Adrenal gland (tissue), 5 donors: ENCODE measurements around the gene TFAP2E.

Source experiments
- CTCF ChIP-seq, 6 experiments: fragments of 450-650 bp in 4 of 6; fragments of 200-600 bp in 2 of 6; sonication (generic) in 1 of 6; IDR thresholded peaks; 1 replicate in 5 of 6; 2 replicates in 1 of 6; pipeline versions ENCODE4 v1.5.1 to v1.8.0; 2016 to 2021; ENCODE audit warnings: antibody characterized with exemption in 6 of 6, mild to moderate bottlenecking in 2 of 6, moderate library complexity in 1 of 6
- POLR2A ChIP-seq, 2 donors: fragments of 450-650 bp; IDR thresholded peaks; one replicate each; pipeline ENCODE4 v1.6.1; 2017; ENCODE audit warnings: antibody characterized with exemption in 2 of 2, mild to moderate bottlenecking in 2 of 2, moderate library complexity in 1 of 2
- donor health status: DM: no; HTN: no; CAD: no.

- no peak for TF ChIP-seq CTCF (IDR thresholded peaks at IDR 0.05)
- no peak for TF ChIP-seq POLR2A (IDR thresholded peaks at IDR 0.05)
These were observed 42.9 kb upstream of the TFAP2E start for GRCh38 chr1:35530168-35530567.
